ENCODE data around the gene ANKRD44.

- TF ChIP-seq CTCF (IDR thresholded peaks at IDR 0.05) (no peak), POLR2AphosphoS5 (IDR thresholded peaks at IDR 0.05; ENCODE audit: low read depth, low read length) (no peak), SIN3A (IDR thresholded peaks at IDR 0.05; ENCODE audit: borderline replicate concordance, insufficient read depth, low read depth, low read length) (no peak), TCF7L2 (IDR thresholded peaks at IDR 0.05; ENCODE audit: low read depth, low read length) (no peak), REST (IDR thresholded peaks at IDR 0.05; ENCODE audit: insufficient read depth in 1 of 2, low read depth in 2 of 2, low read length in 1 of 2) (no peak)
Observed at GRCh38 chr2:197196541-197197180, 113.9 kb downstream of the ANKRD44 start.
